HG03280 (cell line): ENCODE results near the gene FAM107B.
"Not testable (repeated sequence)": the region's sequence is repeated elsewhere in the genome, so short reads cannot be mapped to it uniquely, and the experiment has no call there.

Experiments
- ATAC-seq: cut with Tn5 transposase; IDR thresholded peaks from one replicate; pipeline ENCODE4 v1.9.1; 2021; ENCODE audit warnings: mild to moderate bottlenecking, moderate library complexity; ENCODE audit not compliant: unreplicated experiment

Gene FAM107B

DNA sequence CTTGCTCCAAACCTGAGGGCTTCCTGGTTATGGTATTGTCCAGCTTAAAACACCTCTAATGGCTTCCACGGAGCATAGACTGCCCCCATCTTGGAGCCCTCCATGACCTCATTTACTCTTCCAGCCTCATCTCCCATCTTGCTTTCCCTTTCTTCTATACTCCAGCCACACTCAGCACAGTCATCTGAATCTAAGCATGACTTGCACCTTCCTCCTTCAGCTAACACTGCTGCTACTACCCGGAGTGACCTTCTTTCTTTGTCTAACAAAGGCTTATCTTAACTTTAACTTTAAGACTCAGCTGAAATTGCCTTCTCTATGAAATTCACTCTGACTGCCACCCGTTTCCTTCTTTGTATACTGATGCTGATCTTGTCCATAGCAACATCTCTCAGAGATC, 135.1 kb downstream of the FAM107B start:
- ATAC-seq, result no peak

DNA sequence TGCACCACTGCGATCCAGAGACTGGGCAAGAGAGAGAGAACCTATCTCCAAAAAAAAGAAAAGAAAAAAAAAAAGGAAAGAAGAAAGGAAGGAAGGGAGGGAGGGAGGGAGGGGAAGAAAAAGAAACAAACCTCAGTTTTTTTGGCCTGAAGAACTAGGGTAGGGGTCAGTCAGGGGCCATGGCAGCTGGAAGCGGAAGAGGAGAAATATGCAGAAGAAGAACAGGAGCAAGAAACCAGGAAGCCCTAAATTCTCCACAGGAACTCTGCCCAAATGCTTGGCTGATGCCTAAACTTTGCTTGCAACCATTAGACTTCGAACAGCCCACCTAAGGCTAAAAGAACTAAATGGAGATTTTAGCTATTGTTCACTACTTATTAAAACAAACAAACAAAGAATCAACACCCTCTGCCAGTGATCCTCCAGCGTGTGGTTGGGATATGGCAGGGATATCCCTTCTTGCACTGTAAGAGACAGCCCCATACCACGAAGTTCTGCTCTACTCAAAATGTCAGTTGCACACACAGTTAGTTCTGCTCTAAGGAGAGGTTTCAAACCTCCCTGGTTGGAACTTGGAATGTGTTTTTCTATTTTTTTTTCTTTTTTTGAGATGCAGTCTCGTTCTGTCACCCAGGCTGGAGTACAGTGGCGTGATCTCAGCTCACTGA, 139.5 kb downstream of the FAM107B start:
- ATAC-seq, result no peak

DNA sequence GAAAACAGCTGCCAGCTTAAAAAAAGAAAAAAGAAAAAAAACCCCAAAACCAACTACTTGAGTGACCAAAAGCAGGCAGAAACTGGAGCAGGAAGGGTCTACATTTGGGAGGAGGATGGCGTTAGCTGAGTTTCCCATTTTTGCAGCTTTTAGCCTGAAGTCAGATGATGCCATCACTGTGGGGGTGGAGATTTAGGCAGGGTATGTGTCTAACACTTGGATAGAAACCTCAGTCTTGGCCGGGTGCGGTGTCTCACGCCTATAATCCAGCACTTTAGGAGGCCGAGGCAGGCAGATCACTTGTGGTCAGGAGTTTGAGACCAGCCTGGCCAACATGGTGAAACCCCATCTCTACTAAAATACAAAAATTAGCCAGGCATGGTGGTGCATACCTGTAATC, 140.1 kb downstream of the FAM107B start:
- not testable (repeated sequence) for ATAC-seq

DNA sequence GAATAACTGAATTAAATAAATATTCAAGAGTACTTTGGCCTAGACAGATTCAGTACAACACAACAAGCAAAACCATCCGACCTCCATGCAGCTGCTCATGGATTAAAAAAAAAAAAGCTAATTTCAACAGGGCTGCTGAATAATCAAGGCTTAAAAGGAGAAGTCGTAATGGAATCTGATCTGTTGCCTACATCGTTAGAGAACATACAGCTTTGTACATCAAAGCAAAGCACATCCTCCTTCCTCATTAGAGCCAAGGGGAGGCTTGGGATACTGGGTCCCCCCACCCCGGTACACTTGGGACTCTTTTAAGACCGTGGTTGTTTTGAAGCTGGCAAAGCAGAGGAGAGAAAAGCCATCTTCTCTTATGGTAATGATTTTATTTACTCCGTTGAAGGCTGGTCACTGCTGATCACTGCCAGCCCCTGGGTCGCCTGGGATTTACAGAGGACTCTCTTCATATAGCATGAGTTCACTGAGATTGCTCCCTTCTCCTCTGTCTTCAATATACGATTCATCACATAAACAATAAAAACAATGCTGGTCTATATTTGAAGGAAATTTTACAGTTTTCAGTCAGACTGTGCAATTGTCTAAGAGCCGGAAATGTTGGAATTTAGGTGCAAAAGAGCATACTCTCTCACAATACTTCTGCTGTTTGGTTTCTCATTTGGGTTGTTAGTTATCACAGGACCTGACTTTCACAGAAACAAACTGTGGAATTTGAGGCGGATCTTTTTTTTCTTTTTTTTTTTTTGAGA, 148.8 kb downstream of the FAM107B start:
- no peak for ATAC-seq

DNA sequence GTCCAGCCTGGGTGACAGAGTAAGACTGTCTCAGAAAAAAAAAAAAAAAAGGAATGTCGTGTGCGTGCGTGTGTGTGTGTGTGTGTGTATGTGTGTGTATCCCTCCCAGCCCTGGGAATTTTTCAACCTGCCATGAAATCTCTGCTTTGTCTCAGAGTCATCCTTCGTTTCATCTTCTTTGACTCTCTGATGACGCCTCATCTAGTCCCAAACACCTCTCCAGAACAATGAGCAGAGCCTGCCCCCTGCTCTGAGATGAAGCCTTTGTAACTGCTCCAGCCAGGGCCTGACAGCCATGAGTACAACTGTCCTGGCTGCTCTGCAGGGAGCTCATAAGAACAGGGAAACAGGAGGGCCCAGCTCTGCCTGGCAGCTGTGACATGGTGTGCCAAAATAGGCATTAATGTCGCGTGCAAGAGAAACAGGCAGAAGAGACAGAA, 149.5 kb downstream of the FAM107B start:
- ATAC-seq, result no peak

DNA sequence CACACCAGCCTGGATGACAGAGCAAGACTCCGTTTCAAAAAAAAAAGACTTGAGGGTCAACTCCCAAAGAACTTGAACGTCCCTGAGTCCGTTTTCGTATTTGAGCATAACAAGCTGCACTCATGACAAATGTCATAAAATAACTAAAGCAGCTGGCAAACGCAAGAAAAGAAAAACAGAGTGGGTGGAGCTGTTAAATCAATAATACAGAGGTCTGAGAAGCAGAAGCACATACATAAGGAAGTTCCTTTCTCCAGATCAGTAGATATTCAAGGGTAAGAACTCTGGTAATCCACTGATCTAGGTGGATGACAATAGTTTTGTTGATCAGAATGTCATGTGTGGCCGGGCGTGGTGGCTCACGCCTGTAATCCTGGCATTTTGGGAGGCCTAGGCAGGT, 150.1 kb downstream of the FAM107B start:
- ATAC-seq, result no peak

DNA sequence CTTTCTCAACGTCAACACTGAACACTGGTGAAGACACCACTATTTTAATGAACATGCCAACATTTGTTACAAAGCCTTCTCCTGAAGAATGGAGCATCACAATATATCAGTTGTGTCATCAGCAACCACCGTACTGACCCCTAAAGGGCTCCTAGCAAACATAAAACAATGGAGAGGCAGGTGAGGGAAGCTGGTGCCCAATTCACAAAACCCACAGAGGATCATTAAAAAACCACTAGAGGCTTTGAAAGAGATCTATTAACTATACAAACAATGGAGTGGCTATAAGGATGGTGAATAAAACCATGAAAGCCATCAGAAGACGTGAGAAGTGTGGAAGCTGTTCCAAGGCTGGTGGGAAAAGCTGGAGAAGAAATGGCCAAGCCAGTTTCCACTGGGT, 150.8 kb downstream of the FAM107B start:
- ATAC-seq, result no peak

DNA sequence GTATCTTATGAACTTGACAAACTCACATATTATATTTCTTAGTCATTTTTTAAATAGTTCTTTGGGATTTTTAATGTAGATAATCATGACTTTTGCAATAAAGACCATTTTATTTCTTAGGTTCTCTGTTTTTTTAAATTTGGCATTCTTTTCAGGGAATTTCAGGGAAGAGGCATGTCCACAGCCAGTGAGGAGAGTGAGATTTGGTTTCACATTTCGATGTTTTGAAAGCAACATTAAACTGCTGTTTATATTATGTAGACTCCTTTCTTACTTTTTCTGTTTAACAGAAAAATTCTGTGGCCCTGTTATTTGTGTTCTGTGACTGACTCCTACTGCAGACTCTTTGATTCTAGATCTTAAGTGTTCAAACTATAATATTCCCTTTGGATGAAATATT, 153.7 kb downstream of the FAM107B start:
- no peak for ATAC-seq

DNA sequence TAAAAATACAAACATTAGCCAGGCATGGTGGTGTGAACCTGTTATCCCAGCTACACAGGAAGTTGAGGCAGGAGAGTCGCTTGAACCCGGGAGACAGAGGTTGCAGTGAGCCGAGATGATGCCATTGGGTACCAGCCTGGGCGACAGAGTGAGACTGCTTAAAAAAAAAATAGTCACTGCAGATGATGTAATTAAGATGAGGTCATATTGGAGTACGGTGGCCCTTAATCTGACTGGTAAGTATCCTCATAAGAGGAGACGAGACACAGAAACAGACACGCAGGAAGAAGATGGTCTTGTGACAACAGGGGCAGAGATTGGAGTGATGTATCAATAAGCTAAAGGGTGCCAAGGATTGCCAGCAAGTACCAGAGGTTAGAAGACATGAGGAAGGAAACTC, 156.0 kb downstream of the FAM107B start:
- ATAC-seq, result no peak

DNA sequence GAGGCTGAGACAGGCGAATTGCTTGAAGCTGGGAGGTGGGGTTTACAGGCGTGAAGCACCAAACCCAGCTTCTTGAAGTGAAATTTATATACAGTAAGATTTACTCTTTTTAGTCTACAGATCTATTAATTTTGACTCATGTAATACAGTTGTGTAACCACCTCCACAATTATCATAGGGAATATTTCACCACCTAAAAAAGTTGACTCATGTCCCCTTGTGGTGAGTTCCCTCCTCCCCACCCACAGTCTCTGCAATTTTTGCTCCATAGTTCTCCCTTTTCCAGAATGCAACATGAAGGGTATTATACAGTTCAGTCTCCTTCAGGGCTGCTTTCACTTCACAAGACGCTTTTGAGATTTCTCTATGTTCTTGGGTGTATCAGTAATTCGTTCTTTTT, 156.8 kb downstream of the FAM107B start:
- no peak for ATAC-seq

DNA sequence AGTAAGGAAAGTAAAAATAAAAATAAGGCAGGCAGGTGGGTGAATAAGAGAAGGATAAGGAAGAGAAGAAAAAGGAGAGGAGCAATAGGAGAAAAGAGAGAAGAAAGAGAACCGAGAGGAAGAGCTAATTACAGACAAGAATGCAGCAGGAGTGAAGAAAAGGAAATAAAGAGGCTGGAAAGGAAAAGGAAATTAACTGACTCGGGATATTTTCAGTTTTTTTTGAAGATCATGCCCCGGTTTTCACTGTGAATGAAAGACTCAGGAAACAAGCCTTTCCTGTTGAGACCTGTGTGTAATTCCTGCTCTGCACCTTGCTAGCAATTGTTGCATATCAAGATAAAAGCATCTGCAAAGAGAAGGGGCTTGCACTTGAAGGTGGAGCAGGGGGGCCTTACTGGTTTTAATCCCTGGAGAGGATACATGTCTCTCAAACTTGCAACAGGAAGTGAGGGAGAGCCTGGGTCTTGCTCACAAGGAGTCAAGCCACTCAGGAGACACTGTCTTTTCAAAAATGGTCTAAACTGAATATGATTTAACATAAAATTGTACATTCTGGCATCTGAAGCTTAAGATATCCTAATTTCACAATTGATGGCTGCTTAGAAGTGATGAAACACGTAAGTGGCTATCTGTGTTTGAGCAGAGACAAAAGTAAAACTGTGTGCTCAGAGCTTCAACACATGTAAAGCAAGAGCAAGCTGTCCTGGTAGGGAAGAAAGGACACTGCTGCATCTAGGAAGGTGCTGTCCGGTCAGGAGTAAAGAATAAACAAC, 157.6 kb downstream of the FAM107B start:
- ATAC-seq, result no peak

DNA sequence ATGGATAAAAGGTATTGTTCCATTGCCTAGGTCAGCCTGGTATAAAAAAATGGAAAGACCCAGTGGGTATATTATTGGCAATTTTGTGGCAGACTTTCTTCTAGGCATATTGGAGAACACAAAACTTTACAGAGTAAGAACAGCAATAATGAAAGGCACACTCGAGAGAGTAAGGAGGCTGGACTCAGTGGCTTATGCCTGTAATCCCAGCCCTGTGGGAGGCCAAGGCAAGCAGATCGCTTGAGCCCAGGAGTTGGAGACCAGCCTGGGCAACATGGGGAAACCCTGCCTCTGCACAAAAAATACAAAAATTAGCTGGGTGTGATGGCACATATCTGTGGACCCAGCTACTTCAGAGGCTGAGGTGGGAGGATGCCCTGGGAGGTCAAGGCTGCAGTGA, 158.2 kb downstream of the FAM107B start:
- no peak for ATAC-seq

DNA sequence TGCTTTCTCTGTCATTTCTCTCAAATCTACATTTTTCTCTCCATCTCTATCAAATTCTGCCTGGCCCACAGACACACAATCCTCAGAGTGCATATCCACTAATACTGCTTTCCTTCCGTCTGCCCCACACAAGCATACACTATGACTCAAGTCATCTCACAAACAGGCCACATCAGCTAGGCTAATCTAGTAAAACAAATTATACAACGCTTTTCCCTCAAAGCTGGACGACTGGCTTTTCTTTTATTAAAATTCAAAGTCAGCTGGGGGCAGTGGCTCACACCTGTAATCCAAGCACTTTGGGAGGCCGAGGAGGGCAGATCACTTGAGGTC, 161.1 kb downstream of the FAM107B start:
- no peak for ATAC-seq

DNA sequence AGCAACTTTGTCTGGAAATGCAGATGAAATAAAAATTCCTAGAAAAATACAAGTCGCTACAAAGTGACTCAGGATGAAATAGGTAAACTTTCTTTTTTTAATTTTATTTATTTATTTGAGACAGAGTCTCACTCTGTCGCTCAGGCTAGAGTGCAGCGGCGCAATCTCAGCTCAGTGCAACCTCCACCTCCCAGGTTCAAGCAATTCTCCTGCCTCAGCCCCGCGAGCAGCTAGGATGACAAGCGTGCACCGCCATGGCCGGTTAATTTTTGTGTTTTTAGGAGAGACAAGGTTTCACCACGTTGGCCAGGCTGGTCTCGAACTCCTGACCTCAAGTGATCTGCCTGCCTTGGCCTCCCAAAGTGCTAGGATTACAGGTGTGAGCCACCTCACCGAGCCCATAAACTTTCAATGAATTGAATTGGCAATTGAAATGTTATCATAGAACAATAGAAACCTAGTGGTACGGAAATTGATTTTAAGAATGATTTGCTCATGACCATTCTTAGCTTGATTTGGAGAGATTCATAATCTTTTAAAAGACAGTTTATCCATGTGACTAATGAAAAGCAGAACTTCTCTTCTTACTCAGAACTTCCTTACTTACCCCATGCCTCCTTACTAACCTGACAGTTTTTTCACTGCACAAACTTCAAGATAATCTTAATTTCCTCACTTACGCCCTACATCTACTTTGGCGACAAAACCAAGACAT, 161.7 kb downstream of the FAM107B start:
- ATAC-seq, result no peak

DNA sequence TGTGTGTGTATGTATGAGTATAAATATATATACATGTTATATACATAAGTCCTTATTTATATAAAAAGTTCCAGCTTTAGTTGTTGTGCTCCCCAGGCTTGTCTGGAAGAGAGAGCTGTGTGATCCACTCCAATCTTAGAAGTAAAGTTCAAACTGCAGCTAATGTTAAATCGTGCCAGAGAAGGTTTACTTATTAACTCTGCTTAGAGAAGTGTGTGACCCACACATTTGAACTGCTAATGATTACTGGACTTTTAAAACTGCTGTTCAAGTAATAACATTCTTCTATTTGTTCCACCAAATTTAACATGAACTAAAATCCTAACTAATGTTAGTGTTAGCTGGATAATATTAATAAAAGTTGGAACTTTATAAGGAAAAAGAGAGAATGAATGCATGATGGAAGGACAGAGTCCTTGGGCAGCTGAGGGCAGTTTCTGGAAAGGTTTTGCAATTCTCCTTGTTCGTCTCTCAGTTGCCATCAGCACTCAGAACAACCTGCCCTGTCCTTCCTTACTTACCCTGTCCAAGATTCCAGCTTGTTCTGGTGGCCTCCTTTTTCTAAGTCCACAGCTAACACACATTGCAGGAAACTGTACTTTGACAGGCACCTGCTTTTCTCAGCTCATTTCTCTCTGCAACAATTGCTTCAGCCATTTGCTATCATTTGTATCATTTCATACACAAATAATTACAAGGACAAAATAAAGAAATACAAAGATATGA, 162.6 kb downstream of the FAM107B start:
- no peak for ATAC-seq

DNA sequence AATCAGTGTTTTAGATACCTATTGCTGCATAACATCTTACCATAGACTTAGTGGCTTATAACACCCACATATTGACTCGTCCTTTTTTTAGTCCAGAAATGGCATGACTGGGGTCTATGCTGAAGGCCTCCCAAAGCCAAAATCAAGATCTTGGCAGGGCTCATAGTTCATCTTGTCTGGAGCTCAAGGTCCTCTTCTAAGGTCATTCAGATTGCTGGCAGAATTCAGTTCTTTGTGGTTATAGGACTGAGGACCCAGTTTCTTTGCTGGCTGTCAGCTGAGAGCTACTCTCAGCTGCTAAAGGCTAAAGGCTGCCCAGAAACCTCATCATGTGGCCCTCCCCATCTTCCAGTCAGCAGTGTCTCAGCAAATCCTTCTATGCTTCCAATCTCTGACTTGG, 165.5 kb downstream of the FAM107B start:
- ATAC-seq, result no peak

DNA sequence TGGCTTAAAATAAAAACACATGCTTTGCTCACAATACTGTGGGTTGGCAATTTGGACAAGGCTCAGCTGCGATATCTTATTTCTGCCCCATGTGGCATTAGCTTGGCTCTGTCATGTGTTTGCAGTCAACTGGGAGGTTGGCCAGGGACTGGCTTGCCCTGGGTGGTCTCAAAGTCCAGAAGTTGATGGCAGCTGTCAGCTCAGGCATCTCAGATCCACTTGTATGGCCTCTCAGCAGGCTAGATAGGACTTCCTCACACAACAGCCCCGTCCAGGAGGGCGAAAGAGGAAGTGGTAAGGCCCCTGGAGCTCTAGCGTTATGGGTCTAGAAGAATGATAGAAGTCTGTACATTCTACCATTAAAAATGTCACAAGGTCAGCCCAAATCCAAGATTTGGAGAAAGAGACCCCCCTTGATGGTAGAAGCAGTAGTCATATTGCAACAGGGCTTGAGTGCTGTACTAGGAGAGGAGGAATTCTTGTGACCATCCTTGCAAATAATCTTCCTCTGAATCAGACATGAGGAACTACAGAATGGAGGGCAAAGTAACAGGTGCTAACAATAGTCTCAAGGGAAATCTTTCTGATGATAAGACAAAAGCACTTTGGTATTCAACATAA, 166.2 kb downstream of the FAM107B start:
- no peak for ATAC-seq

DNA sequence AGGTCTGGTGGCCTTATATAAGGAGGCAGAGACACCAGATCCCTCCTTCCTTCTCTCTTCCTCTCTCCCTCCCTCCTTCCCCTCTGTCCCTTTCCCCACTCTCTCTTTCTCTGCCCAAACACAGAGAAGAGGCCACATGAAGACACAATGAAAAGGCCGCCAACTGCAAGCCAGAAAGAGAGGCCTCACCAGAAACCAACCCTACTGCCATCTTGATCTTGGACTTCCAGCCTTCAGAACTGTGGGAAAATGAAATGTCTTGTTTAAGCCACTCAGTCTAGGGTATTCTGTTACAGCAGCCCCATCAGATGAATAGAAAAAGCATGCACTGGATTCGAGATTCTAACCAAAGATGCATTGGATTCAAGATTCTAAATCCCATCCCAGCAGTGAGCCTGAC, 168.1 kb downstream of the FAM107B start:
- ATAC-seq, result no peak

DNA sequence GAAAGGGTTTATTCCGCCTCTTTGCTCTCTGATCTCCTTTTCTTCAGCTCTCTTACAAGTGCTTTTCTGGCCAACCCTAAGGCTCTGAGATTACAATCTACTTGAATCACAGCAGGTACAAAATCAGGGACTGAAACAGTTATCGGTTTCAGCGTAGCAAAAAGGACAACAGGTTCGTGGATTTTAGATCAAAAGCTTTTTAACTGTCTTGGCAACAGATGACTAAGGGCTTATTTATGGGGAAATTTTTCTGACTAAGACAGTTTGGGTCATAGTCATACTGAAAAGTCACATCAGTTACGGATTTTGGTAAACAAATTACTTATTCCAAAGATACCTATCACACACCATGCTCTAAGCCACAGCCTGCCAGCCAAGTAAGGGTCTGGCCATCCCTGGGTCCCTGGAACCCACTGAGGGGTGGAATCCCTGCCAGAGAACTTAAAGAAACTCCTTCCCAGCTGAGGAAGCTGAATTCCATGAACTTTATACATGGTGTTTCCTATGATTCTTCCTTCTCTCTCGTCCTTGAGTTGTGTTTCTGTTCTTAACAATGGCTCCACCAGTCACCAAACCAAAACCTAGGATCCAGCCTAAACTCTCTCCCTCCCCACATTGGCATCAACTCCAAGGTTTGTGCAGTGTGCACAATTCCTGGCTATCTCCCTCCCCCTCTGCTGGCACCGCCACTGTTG, 169.3 kb downstream of the FAM107B start:
- peak; percentile 37 for ATAC-seq
